Left lung (tissue), 10 donors: Measurements from ENCODE around the gene DNAJB6. TPM values are rescaled to one million over a fixed set of nuclear protein-coding genes. Genes with fewer than 3 reads are reported as not detected.

Source experiments
- ATAC-seq: fragments of 200-7000 bp; cut with Tn5 transposase; one replicate; pipeline ENCODE4 v1.9.1; 2020; ENCODE audit warnings: moderate library complexity
- DNase-seq, 4 donors: peaks; one replicate each; pipeline ENCODE4 v3.0.0-alpha.2; 2013 to 2020
- H3K27ac ChIP-seq, 2 donors: fragments of 200-600 bp; sonication (generic) in 1 of 2; one replicate each; pipeline versions ENCODE4 v1.5.0 to v1.8.0; 2020 to 2021
- H3K27me3 ChIP-seq, 2 donors: fragments of 200-600 bp; sonication (generic) in 1 of 2; one replicate each; pipeline versions ENCODE4 v1.5.0 to v1.8.0; 2020 to 2021
- H3K36me3 ChIP-seq, 2 donors: fragments of 200-600 bp; sonication (generic) in 1 of 2; one replicate each; pipeline versions ENCODE4 v1.5.0 to v1.8.0; 2020 to 2021
- H3K4me1 ChIP-seq, 2 donors: fragments of 200-600 bp; one replicate each; pipeline ENCODE4 v1.8.0; 2021
- H3K4me3 ChIP-seq, 2 donors: fragments of 200-600 bp; sonication (generic) in 1 of 2; one replicate each; pipeline versions ENCODE4 v1.5.0 to v1.8.0; 2020 to 2021; ENCODE audit warnings: mild to moderate bottlenecking in 1 of 2
- H3K9me3 ChIP-seq, 2 donors: fragments of 200-600 bp; sonication (generic) in 1 of 2; one replicate each; pipeline versions ENCODE4 v1.5.0 to v1.8.0; 2020 to 2021
- CTCF ChIP-seq, 2 donors: fragments of 200-600 bp; sonication (generic) in 1 of 2; IDR thresholded peaks; one replicate each; pipeline versions ENCODE4 v1.5.0 to v1.8.0; 2021; ENCODE audit warnings: antibody characterized with exemption in 2 of 2
- intact Hi-C, 2 donors: fragments of 100-400 bp; cut with DNase I; formaldehyde crosslinking; loops; one replicate each; pipeline versions ENCODE4 v1.11.2 to v1.14.2; 2022
- polyA plus RNA-seq, 6 donors: library from polyadenylated mRNA; unstranded; fragments of 120-200 nt; gene quantifications; one replicate each; pipeline ENCODE4 v1.2.1, GENCODE V29; 2013; ENCODE audit not compliant: insufficient read length in 6 of 6
- total RNA-seq, 2 donors: library from RNA; stranded (reverse); fragmentation: NEBNext Ultra II Directional; extraction: Animal tissue kit (Norgen Biotek cat#: 25700); gene quantifications; one replicate each; pipeline ENCODE4 v1.2.1, GENCODE V29; 2021
- donor health status: DM: no; HTN: yes; CAD: no.
- donor health status: DM: no; HTN: no; CAD: no.

DNAJB6 gene
- total and polyA plus RNA-seq, 8 donors, result 76.6 to 150 (median 131) TPM

- no peak for TF ChIP-seq CTCF (IDR thresholded peaks at IDR 0.05)
- H3K4me3 ChIP-seq, result no peak overlapping the region
- intact Hi-C loops, result no loop called here
- DNase-seq (no peak), ATAC-seq (no peak)
- H3K36me3 ChIP-seq, result peaks cover 4 to 82% of the 10 kb centered on the region in 2 donors
- H3K27me3 ChIP-seq, result no peaks in the 10 kb centered on the region
- peaks cover under 1 to 13% of the 10 kb centered on the region in 2 donors for H3K4me1 ChIP-seq
- H3K27ac ChIP-seq, result no peak overlapping the region
- H3K9me3 ChIP-seq, result no peaks in the 10 kb centered on the region
Measured at GRCh38 chr7:157361537-157361936, 24.7 kb downstream of the DNAJB6 start.

- DNase-seq, result no peak
- intact Hi-C loops, result no loop called here
- peaks cover 0 to 3% of the 10 kb centered on the region in 2 donors for H3K4me1 ChIP-seq
- no peaks in the 10 kb centered on the region for H3K27me3 ChIP-seq
- peaks cover 4 to 94% of the 10 kb centered on the region in 2 donors for H3K36me3 ChIP-seq
- H3K27ac ChIP-seq, result no peak overlapping the region
- ATAC-seq, result no peak
- no peak overlapping the region for H3K4me3 ChIP-seq
- no peak for TF ChIP-seq CTCF (IDR thresholded peaks at IDR 0.05)
- H3K9me3 ChIP-seq, result no peaks in the 10 kb centered on the region
Measured at GRCh38 chr7:157362729-157363128, 25.9 kb downstream of the DNAJB6 start.

- TF ChIP-seq CTCF (IDR thresholded peaks at IDR 0.05), result no peak
- no peak overlapping the region for H3K4me3 ChIP-seq
- ATAC-seq, result no peak
- H3K27me3 ChIP-seq, result no peaks in the 10 kb centered on the region
- DNase-seq, result no peak
- intact Hi-C loops, result no loop called here
- no peaks in the 10 kb centered on the region for H3K9me3 ChIP-seq
- H3K36me3 ChIP-seq, result peaks cover 4 to 95% of the 10 kb centered on the region in 2 donors
- no peaks in the 10 kb centered on the region for H3K4me1 ChIP-seq
- H3K27ac ChIP-seq, result no peak overlapping the region
Measured at GRCh38 chr7:157366722-157367121, 29.9 kb downstream of the DNAJB6 start.

GRCh38 chr7:157368955-157369354 lies 32.2 kb downstream of the DNAJB6 start:
- Histone ChIP-seq H3K36me3 (peaks cover 0 to 95% of the 10 kb centered on the region in 2 donors), H3K9me3 (no peaks in the 10 kb centered on the region), H3K27ac (no peak overlapping the region), H3K4me1 (no peaks in the 10 kb centered on the region), H3K27me3 (no peaks in the 10 kb centered on the region), H3K4me3 (no peak overlapping the region)
- intact Hi-C loops, result no loop called here
- DNase-seq (no peak), ATAC-seq (no peak)
- no peak for TF ChIP-seq CTCF (IDR thresholded peaks at IDR 0.05)

- Histone ChIP-seq H3K4me1 (peaks cover 0 to 8% of the 10 kb centered on the region in 2 donors), H3K36me3 (peaks cover 0 to 90% of the 10 kb centered on the region in 2 donors), H3K4me3 (no peak overlapping the region), H3K9me3 (no peaks in the 10 kb centered on the region), H3K27ac (no peak overlapping the region), H3K27me3 (no peaks in the 10 kb centered on the region)
- TF ChIP-seq CTCF (IDR thresholded peaks at IDR 0.05), result no peak
- ATAC-seq (no peak), DNase-seq (no peak)
- intact Hi-C loops, result no loop called here
Measured at GRCh38 chr7:157370742-157371141, 33.9 kb downstream of the DNAJB6 start.
